Upper lobe of left lung (tissue), 6 donors: Measurements from ENCODE around the gene ACTBL2. TPM values are rescaled to one million over a fixed set of nuclear protein-coding genes. Genes with fewer than 3 reads are reported as not detected.

Experiments used
- ATAC-seq, 2 donors: fragments of 200-7000 bp; cut with Tn5 transposase; one replicate each; pipeline ENCODE4 v1.9.1; 2022; ENCODE audit warnings: mild to moderate bottlenecking in 2 of 2, moderate library complexity in 2 of 2; ENCODE audit not compliant: low FRiP score in 2 of 2
- DNase-seq, 2 donors: peaks; one replicate each; pipeline ENCODE4 v3.0.0-alpha.2; 2019 to 2020
- H3K27ac ChIP-seq, 4 donors: fragments of 200-600 bp; sonication (generic); one replicate each; pipeline ENCODE4 v1.5.1; 2016 to 2019
- H3K27me3 ChIP-seq, 4 donors: fragments of 200-600 bp; sonication (generic); one replicate each; pipeline ENCODE4 v1.5.1; 2017 to 2019
- H3K36me3 ChIP-seq, 4 donors: fragments of 200-600 bp; sonication (generic); one replicate each; pipeline ENCODE4 v1.5.1; 2016 to 2019
- H3K4me1 ChIP-seq, 4 donors: fragments of 200-600 bp; sonication (generic); one replicate each; pipeline ENCODE4 v1.5.1; 2018 to 2019
- H3K4me3 ChIP-seq, 4 donors: fragments of 200-600 bp; sonication (generic); one replicate each; pipeline ENCODE4 v1.5.1; 2017 to 2019; ENCODE audit warnings: mild to moderate bottlenecking in 2 of 4, moderate library complexity in 1 of 4
- H3K9me3 ChIP-seq, 4 donors: fragments of 200-600 bp; sonication (generic); one replicate each; pipeline ENCODE4 v1.5.1; 2018 to 2019
- EP300 ChIP-seq, 4 donors: sonication (generic); formaldehyde crosslinking; IDR thresholded peaks; one replicate each; pipeline ENCODE4 v1.5.1; 2017; ENCODE audit warnings: antibody characterized with exemption in 4 of 4, control low read depth in 2 of 4
- POLR2A ChIP-seq, 4 donors: fragments of 450-650 bp; IDR thresholded peaks; one replicate each; pipeline ENCODE4 v1.5.1; 2016 to 2017; ENCODE audit warnings: antibody characterized with exemption in 4 of 4, mild to moderate bottlenecking in 2 of 4
- POLR2AphosphoS5 ChIP-seq, 2 donors: sonication (generic); formaldehyde crosslinking; IDR thresholded peaks; one replicate each; pipeline ENCODE4 v1.5.1; 2017; ENCODE audit warnings: antibody characterized with exemption in 2 of 2
- WGBS, 2 donors: methylation state at CpG; one replicate each; pipeline ENCODE4 v1.1.5; 2017 to 2018; 5-methylcytosine and 5-hydroxymethylcytosine counted together
- total RNA-seq, 6 donors: library from RNA; depleted of rRNA in 4 of 6; stranded (reverse); fragments of >200 nt in 4 of 6; gene quantifications; one replicate each; pipeline versions ENCODE4 v1.1.0 to v1.2.1, GENCODE V29; 2016 to 2021
- TF ChIP-seq, protein P1 (sequence below), 6 experiments: fragments of 450-650 bp in 4 of 6; fragments of 200-600 bp in 2 of 6; sonication (generic) in 2 of 6; IDR thresholded peaks; one replicate each; pipeline ENCODE4 v1.5.1; 2016 to 2019; ENCODE audit warnings: antibody characterized with exemption in 6 of 6
- donor health status: DM: no; HTN: no; CAD: no; lungs with moderate emphysema.
- donor health status: DM: no; HTN: yes; CAD: no; lungs with severe emphysema.

The ACTBL2 gene
- total RNA-seq, 6 donors from 2014 or later, result not detected

GRCh38 chr5:57441557-57441956 is 41.1 kb downstream of the ACTBL2 start:
- H3K36me3 ChIP-seq, result no peaks in the 10 kb centered on the region
- H3K27me3 ChIP-seq, result no peaks in the 10 kb centered on the region
- H3K27ac ChIP-seq, result no peak overlapping the region
- ATAC-seq (peak in 1 of 2 donors; percentile 5), DNase-seq (no peak)
- WGBS, 2 donors, result 64 to 67% methylated on average over 2 of the region's 2 CpGs
- H3K4me3 ChIP-seq, result no peak overlapping the region
- TF ChIP-seq POLR2AphosphoS5 (IDR thresholded peaks at IDR 0.05) (no peak), POLR2A (IDR thresholded peaks at IDR 0.05) (no peak), EP300 (IDR thresholded peaks at IDR 0.05) (no peak)
- H3K4me1 ChIP-seq, result peaks cover 0 to 2% (median 0%) of the 10 kb centered on the region in 4 donors
- H3K9me3 ChIP-seq, result no peaks in the 10 kb centered on the region

DNA sequence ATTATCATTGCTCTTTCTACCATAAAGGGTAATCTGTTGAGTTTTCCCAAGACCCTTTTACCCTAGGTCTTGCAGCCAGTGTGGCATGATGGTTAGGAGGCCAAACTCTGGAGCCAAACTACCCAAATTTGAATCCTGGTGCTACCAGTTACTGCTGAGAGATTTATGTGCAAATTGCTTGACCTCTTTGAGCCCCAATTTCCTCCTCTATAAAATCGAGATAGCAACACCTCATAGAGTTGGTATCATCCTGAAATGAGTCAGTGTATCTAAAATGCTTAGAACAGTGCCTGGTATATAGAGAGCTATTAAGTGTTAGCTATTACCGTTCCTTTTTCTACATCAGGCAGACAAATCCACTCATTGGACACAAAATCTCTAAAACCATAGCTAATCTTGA is 43.0 kb downstream of the ACTBL2 start:
- TF ChIP-seq EP300 (IDR thresholded peaks at IDR 0.05) (no peak), POLR2A (IDR thresholded peaks at IDR 0.05) (no peak), POLR2AphosphoS5 (IDR thresholded peaks at IDR 0.05) (no peak)
- TF ChIP-seq, protein P1, sequence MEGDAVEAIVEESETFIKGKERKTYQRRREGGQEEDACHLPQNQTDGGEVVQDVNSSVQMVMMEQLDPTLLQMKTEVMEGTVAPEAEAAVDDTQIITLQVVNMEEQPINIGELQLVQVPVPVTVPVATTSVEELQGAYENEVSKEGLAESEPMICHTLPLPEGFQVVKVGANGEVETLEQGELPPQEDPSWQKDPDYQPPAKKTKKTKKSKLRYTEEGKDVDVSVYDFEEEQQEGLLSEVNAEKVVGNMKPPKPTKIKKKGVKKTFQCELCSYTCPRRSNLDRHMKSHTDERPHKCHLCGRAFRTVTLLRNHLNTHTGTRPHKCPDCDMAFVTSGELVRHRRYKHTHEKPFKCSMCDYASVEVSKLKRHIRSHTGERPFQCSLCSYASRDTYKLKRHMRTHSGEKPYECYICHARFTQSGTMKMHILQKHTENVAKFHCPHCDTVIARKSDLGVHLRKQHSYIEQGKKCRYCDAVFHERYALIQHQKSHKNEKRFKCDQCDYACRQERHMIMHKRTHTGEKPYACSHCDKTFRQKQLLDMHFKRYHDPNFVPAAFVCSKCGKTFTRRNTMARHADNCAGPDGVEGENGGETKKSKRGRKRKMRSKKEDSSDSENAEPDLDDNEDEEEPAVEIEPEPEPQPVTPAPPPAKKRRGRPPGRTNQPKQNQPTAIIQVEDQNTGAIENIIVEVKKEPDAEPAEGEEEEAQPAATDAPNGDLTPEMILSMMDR (IDR thresholded peaks at IDR 0.05), result no peak
- H3K4me1 ChIP-seq, result peaks cover 0 to 2% (median 0%) of the 10 kb centered on the region in 4 donors
- no peaks in the 10 kb centered on the region for H3K27me3 ChIP-seq
- H3K4me3 ChIP-seq, result no peak overlapping the region
- DNase-seq (no peak), ATAC-seq (no peak)
- H3K9me3 ChIP-seq, result no peaks in the 10 kb centered on the region
- H3K36me3 ChIP-seq, result no peaks in the 10 kb centered on the region
- H3K27ac ChIP-seq, result no peak overlapping the region
- WGBS, 2 donors, result 81 to 85% methylated on average over 2 of the region's 2 CpGs

- Histone ChIP-seq H3K27me3 (no peaks in the 10 kb centered on the region), H3K36me3 (no peaks in the 10 kb centered on the region), H3K4me3 (no peak overlapping the region), H3K27ac (no peak overlapping the region), H3K9me3 (no peaks in the 10 kb centered on the region), H3K4me1 (peaks cover 0 to 2% (median 0%) of the 10 kb centered on the region in 4 donors)
- DNase-seq (no peak), ATAC-seq (no peak)
- TF ChIP-seq, protein P1 (IDR thresholded peaks at IDR 0.05), result no peak
- TF ChIP-seq EP300 (IDR thresholded peaks at IDR 0.05) (no peak), POLR2A (IDR thresholded peaks at IDR 0.05) (no peak), POLR2AphosphoS5 (IDR thresholded peaks at IDR 0.05) (no peak)
- WGBS, 2 donors, result 56 to 62% methylated on average over 8 of the region's 8 CpGs
Observed at GRCh38 chr5:57437976-57438805, 44.4 kb downstream of the ACTBL2 start.

GRCh38 chr5:57436586-57436985 is 46.0 kb downstream of the ACTBL2 start:
- no peak for ATAC-seq
- no peak overlapping the region for H3K27ac ChIP-seq
- H3K36me3 ChIP-seq, result no peaks in the 10 kb centered on the region
- no peaks in the 10 kb centered on the region for H3K27me3 ChIP-seq
- H3K4me3 ChIP-seq, result no peak overlapping the region
- no peaks in the 10 kb centered on the region for H3K9me3 ChIP-seq
- peaks cover 0 to 2% (median 0%) of the 10 kb centered on the region in 4 donors for H3K4me1 ChIP-seq
- no peak for DNase-seq
- no peak for TF ChIP-seq EP300 (IDR thresholded peaks at IDR 0.05)
- no peak for TF ChIP-seq POLR2A (IDR thresholded peaks at IDR 0.05)
- TF ChIP-seq POLR2AphosphoS5 (IDR thresholded peaks at IDR 0.05), result no peak
- TF ChIP-seq, protein P1 (IDR thresholded peaks at IDR 0.05), result no peak
- 90 to 93% methylated on average over 1 of the region's 1 CpG for WGBS, 2 donors

GRCh38 chr5:57435701-57436134 is 46.9 kb downstream of the ACTBL2 start:
- Histone ChIP-seq H3K27ac (no peak overlapping the region), H3K36me3 (no peaks in the 10 kb centered on the region), H3K4me1 (peaks cover 0 to 2% (median 0%) of the 10 kb centered on the region in 4 donors), H3K9me3 (no peaks in the 10 kb centered on the region), H3K4me3 (no peak overlapping the region), H3K27me3 (no peaks in the 10 kb centered on the region)
- DNase-seq (no peak), ATAC-seq (no peak)
- WGBS, 2 donors, result 58 to 60% methylated on average over 2 of the region's 2 CpGs
- no peak for TF ChIP-seq POLR2AphosphoS5 (IDR thresholded peaks at IDR 0.05)
- TF ChIP-seq, protein P1 (IDR thresholded peaks at IDR 0.05), result no peak
- no peak for TF ChIP-seq EP300 (IDR thresholded peaks at IDR 0.05)
- TF ChIP-seq POLR2A (IDR thresholded peaks at IDR 0.05), result no peak
